Right renal pelvis (tissue), 4 donors: ENCODE measurements around the gene PRKCZ. TPM values are rescaled to one million over a fixed set of nuclear protein-coding genes. Genes with fewer than 3 reads are reported as not detected.

Experiments used
- DNase-seq, 4 donors: peaks; one replicate each; pipeline ENCODE4 v3.0.0-alpha.2; 2013; ENCODE audit warnings: low read depth in 4 of 4, low spot score in 3 of 4, missing footprints in 1 of 4
- polyA plus RNA-seq, 4 donors: library from polyadenylated mRNA; unstranded; fragments of 120-200 nt; gene quantifications; one replicate each; pipeline ENCODE4 v1.2.1, GENCODE V29; 2013; ENCODE audit not compliant: insufficient read length in 4 of 4

The PRKCZ gene
- polyA plus RNA-seq, 4 donors: 32.8 to 37.0 (median 34.0) TPM

DNA sequence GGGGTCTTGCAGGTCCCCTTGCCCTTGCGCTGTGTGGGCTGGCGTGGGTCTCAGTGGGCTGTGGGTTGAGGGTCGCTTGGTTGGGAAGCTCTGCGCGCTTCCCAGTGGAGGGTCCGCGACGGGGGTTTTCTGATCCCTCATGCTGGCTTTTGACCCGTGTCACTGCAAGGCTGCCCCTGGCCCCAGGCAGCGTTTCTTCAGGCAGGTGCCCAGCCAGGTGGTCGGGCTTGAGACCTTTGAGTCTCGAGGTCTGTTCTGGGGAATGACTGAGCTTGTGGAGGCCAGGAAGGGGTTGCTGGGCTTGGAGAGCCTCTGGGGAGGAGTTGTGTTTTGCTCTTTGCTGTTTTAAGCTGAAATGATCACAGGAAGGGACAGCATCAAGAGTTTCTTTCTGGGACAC, 183.3 kb downstream of the PRKCZ start:
- no peak for DNase-seq

- no peak for DNase-seq
These were observed 184.0 kb downstream of the PRKCZ start for GRCh38 chr1:2233997-2234761.

DNA sequence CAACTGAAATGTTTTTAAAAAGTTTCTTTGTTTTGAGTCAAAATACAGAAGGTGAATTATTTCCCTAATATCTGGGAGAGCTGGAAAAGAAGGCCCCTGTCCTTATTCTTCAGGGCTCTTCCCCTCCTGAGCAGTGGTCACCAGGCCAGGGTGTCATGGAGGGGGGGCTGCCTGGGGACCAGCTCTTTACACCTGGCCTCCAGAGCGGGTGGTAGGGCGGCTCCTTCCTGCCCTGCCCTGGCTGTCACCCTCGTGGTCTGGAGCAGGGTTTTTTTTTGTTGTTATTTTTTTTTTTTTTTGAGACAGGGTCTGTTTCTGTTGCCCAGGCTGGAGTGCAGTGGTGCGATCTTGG, 184.5 kb downstream of the PRKCZ start:
- no peak for DNase-seq

Other genes starting within 250 kb of the PRKCZ start
- gene GNB1, start 159.3 kb upstream of the PRKCZ start, polyA plus RNA-seq: 100 to 1,000 TPM; 287 to 307 (median 292) TPM
- 1 to 10 TPM in 1 of 4 donors, under 1 TPM in 3; 0.22 to 1.1 (median 0.56) TPM for gene CALML6, start 135.2 kb upstream of the PRKCZ start, polyA plus RNA-seq
- gene TMEM52, start 131.1 kb upstream of the PRKCZ start, polyA plus RNA-seq: 1 to 10 TPM; 1.1 to 2.0 (median 1.7) TPM
- gene CFAP74, start 46.6 kb upstream of the PRKCZ start, polyA plus RNA-seq: under 1 TPM; 0.29 to 0.69 (median 0.43) TPM
- 1 to 10 TPM; 1.3 to 3.1 (median 1.7) TPM for gene GABRD, start 31.1 kb upstream of the PRKCZ start, polyA plus RNA-seq
- gene FAAP20, start 144.4 kb downstream of the PRKCZ start, polyA plus RNA-seq: 10 to 100 TPM; 31.9 to 68.8 (median 36.5) TPM
- gene SKI, start 177.9 kb downstream of the PRKCZ start, polyA plus RNA-seq: 10 to 100 TPM; 52.8 to 64.9 (median 57.0) TPM